ENCODE measurements around the gene CHAF1A. TPM values are rescaled to one million over a fixed set of nuclear protein-coding genes. Genes with fewer than 3 reads are reported as not detected.

Gene CHAF1A
- polyA plus RNA-seq, 1 donor from 2014 or later = 9.4 TPM

DNA sequence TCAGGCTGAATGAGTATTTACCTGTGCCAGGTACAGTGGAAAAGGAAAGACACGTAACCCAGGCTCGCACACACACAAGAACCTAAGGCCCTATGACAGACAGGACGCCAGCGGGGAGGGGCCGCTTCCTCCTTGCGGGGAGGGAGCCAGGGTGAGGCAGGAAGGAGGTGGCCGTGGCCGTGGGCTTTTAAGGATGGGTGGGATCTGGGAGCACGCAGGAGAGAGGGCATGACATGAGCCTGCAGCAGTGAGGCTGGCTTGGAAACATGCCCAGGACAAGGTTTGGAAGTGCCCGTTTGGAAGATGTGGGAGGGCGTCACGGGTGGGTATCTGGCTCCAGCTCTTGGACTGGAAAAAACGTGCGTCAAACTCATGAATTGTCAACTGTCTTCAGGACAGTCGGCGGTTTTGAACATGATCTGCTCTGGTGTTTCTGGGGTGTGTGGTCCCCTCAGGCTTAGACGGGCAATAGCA lies 22.1 kb upstream of the CHAF1A start:
- H3F3A ChIP-seq (ENCODE audit: insufficient read depth, low read length, poor library complexity, severe bottlenecking) = no peaks in the 10 kb centered on the region
- no peaks in the 10 kb centered on the region for H3K79me2 ChIP-seq (replicated peaks; ENCODE audit: insufficient read depth, low read length)
- H3K4me3 ChIP-seq (ENCODE audit: low read length) = no peak overlapping the region
- H3K9ac ChIP-seq (ENCODE audit: low read length) = no peak overlapping the region
- no peaks in the 10 kb centered on the region for H3K9me2 ChIP-seq (ENCODE audit: insufficient read depth, low read length)
- no peak overlapping the region for H2AFZ ChIP-seq (ENCODE audit: low read depth, low read length)
- no peaks in the 10 kb centered on the region for H4K20me1 ChIP-seq (ENCODE audit: insufficient read depth)
- TF ChIP-seq EP300 (conservative IDR thresholded peaks at IDR 0.05; ENCODE audit: poor library complexity, severe bottlenecking) (no peak), EZH2 (IDR thresholded peaks at IDR 0.05; ENCODE audit: borderline replicate concordance, insufficient read depth, low read length, poor library complexity, severe bottlenecking) (no peak), RAD21 (conservative IDR thresholded peaks at IDR 0.05) (no peak), MXI1 (conservative IDR thresholded peaks at IDR 0.05; ENCODE audit: poor library complexity, severe bottlenecking) (no peak), TAF1 (IDR thresholded peaks at IDR 0.05; ENCODE audit: low read depth) (no peak), POLR2AphosphoS5 (IDR thresholded peaks at IDR 0.05) (no peak)
- TF ChIP-seq, protein P1, sequence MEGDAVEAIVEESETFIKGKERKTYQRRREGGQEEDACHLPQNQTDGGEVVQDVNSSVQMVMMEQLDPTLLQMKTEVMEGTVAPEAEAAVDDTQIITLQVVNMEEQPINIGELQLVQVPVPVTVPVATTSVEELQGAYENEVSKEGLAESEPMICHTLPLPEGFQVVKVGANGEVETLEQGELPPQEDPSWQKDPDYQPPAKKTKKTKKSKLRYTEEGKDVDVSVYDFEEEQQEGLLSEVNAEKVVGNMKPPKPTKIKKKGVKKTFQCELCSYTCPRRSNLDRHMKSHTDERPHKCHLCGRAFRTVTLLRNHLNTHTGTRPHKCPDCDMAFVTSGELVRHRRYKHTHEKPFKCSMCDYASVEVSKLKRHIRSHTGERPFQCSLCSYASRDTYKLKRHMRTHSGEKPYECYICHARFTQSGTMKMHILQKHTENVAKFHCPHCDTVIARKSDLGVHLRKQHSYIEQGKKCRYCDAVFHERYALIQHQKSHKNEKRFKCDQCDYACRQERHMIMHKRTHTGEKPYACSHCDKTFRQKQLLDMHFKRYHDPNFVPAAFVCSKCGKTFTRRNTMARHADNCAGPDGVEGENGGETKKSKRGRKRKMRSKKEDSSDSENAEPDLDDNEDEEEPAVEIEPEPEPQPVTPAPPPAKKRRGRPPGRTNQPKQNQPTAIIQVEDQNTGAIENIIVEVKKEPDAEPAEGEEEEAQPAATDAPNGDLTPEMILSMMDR (IDR thresholded peaks at IDR 0.05; ENCODE audit: poor library complexity, severe bottlenecking) = no peak
- TF ChIP-seq, protein P2, sequence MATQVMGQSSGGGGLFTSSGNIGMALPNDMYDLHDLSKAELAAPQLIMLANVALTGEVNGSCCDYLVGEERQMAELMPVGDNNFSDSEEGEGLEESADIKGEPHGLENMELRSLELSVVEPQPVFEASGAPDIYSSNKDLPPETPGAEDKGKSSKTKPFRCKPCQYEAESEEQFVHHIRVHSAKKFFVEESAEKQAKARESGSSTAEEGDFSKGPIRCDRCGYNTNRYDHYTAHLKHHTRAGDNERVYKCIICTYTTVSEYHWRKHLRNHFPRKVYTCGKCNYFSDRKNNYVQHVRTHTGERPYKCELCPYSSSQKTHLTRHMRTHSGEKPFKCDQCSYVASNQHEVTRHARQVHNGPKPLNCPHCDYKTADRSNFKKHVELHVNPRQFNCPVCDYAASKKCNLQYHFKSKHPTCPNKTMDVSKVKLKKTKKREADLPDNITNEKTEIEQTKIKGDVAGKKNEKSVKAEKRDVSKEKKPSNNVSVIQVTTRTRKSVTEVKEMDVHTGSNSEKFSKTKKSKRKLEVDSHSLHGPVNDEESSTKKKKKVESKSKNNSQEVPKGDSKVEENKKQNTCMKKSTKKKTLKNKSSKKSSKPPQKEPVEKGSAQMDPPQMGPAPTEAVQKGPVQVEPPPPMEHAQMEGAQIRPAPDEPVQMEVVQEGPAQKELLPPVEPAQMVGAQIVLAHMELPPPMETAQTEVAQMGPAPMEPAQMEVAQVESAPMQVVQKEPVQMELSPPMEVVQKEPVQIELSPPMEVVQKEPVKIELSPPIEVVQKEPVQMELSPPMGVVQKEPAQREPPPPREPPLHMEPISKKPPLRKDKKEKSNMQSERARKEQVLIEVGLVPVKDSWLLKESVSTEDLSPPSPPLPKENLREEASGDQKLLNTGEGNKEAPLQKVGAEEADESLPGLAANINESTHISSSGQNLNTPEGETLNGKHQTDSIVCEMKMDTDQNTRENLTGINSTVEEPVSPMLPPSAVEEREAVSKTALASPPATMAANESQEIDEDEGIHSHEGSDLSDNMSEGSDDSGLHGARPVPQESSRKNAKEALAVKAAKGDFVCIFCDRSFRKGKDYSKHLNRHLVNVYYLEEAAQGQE (IDR thresholded peaks at IDR 0.05; ENCODE audit: borderline replicate concordance) = no peak
- H3K9me3 ChIP-seq (ENCODE audit: low read length) = no peaks in the 10 kb centered on the region
- H3K27ac ChIP-seq (ENCODE audit: low read length) = no peak overlapping the region
- H3K36me3 ChIP-seq (ENCODE audit: insufficient read depth, low read length) = no peaks in the 10 kb centered on the region
- H3K4me2 ChIP-seq (ENCODE audit: low read length) = no peak overlapping the region
- no peaks in the 10 kb centered on the region for H3K27me3 ChIP-seq (ENCODE audit: insufficient read depth, low read depth, low read length)

DNA sequence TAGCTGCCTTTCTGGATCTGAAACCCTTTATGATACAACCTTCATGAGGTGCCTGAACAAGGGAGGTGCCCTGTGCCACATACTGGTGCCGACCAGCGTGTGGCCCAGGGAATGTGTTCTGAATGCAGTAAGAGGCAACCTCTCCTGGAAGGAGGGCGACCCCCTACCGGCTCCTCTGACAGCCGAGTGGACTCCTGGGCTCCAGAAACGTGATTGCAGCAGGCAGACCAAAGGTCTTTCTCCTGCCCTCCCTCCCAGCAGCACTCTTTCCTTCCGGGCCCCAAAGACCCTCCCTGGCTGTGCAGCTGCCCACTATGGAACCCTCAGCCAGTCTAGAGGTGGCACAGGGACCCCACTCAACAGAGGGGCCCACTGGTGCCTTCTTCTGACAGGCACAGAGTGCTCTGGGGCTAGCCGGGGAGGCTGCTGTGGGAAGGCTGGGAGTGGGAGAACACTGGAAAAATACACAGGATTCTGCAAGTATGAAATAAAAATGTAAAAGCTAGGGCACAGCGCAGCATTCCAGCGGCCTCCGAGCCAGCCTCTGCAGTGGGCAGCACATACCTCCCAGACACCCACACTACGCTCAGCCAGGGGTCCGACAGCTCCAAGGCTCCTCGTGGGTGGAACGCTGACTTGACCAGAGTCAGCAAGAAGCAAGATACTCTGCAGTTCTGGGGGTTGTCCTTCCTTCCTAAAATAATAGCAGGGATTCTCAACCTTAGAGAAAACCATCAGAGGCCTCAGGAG lies 17.0 kb upstream of the CHAF1A start:
- no peaks in the 10 kb centered on the region for H3K27me3 ChIP-seq (ENCODE audit: insufficient read depth, low read depth, low read length)
- no peaks in the 10 kb centered on the region for H3F3A ChIP-seq (ENCODE audit: insufficient read depth, low read length, poor library complexity, severe bottlenecking)
- H2AFZ ChIP-seq (ENCODE audit: low read depth, low read length) = no peak overlapping the region
- no peak overlapping the region for H3K4me3 ChIP-seq (ENCODE audit: low read length)
- no peak overlapping the region for H3K9ac ChIP-seq (ENCODE audit: low read length)
- TF ChIP-seq SMC3 (conservative IDR thresholded peaks at IDR 0.05; ENCODE audit: poor library complexity) (no peak), EZH2 (IDR thresholded peaks at IDR 0.05; ENCODE audit: borderline replicate concordance, insufficient read depth, low read length, poor library complexity, severe bottlenecking) (no peak), TAF1 (IDR thresholded peaks at IDR 0.05; ENCODE audit: low read depth) (no peak), EP300 (conservative IDR thresholded peaks at IDR 0.05; ENCODE audit: poor library complexity, severe bottlenecking) (no peak), MXI1 (conservative IDR thresholded peaks at IDR 0.05; ENCODE audit: poor library complexity, severe bottlenecking) (no peak), POLR2AphosphoS5 (IDR thresholded peaks at IDR 0.05) (no peak), RAD21 (conservative IDR thresholded peaks at IDR 0.05) (no peak)
- TF ChIP-seq, protein P1 (IDR thresholded peaks at IDR 0.05; ENCODE audit: poor library complexity, severe bottlenecking) = no peak
- TF ChIP-seq, protein P2 (IDR thresholded peaks at IDR 0.05; ENCODE audit: borderline replicate concordance) = no peak
- no peaks in the 10 kb centered on the region for H4K20me1 ChIP-seq (ENCODE audit: insufficient read depth)
- no peaks in the 10 kb centered on the region for H3K36me3 ChIP-seq (ENCODE audit: insufficient read depth, low read length)
- peaks cover 4% of the 10 kb centered on the region for H3K79me2 ChIP-seq (replicated peaks; ENCODE audit: insufficient read depth, low read length)
- no peak overlapping the region for H3K4me2 ChIP-seq (ENCODE audit: low read length)
- H3K9me2 ChIP-seq (ENCODE audit: insufficient read depth, low read length) = no peaks in the 10 kb centered on the region
- H3K27ac ChIP-seq (ENCODE audit: low read length) = no peak overlapping the region
- H3K9me3 ChIP-seq (ENCODE audit: low read length) = no peaks in the 10 kb centered on the region
